SK-N-SH (cell line): ENCODE measurements around the gene KCNAB1.

Experiments used
- CTCF ChIP-seq: fragments of 200-600 bp; sonication (generic); IDR thresholded peaks from 2 replicates; pipeline ENCODE4 v1.6.1; 2017; ENCODE audit warnings: antibody characterized with exemption, mild to moderate bottlenecking, moderate library complexity
- ELF1 ChIP-seq: IDR thresholded peaks from 2 replicates; pipeline ENCODE4 v1.4.0; 2012
- EZH2phosphoT487 ChIP-seq: fragments of 200-600 bp; sonication (generic); IDR thresholded peaks from 2 replicates; pipeline ENCODE4 v1.6.1; 2017; ENCODE audit warnings: low read depth, mixed run types, mild to moderate bottlenecking, antibody characterized with exemption, moderate library complexity, borderline replicate concordance
- GABPA ChIP-seq: IDR thresholded peaks from 2 replicates; pipeline ENCODE4 v1.4.0; 2012; ENCODE audit warnings: low read depth, mild to moderate bottlenecking
- GATA2 ChIP-seq: sonication (generic); formaldehyde crosslinking; IDR thresholded peaks from 2 replicates; pipeline ENCODE4 v1.5.0; 2020; ENCODE audit warnings: mild to moderate bottlenecking, missing genetic modification reagents
- POLR2AphosphoS5 ChIP-seq: IDR thresholded peaks from 2 replicates; pipeline ENCODE4 v1.6.1; 2012; ENCODE audit warnings: low read depth, low read length
- REST ChIP-seq: IDR thresholded peaks from 2 replicates; pipeline ENCODE4 v1.6.1; 2012; ENCODE audit warnings: mild to moderate bottlenecking, low read depth, low read length, moderate library complexity
- RXRA ChIP-seq: IDR thresholded peaks from 2 replicates; pipeline ENCODE4 v1.4.0; 2012; ENCODE audit warnings: low read depth, mild to moderate bottlenecking, borderline replicate concordance
- TEAD4 ChIP-seq: IDR thresholded peaks from 2 replicates; pipeline ENCODE4 v1.4.0; 2012; ENCODE audit warnings: mild to moderate bottlenecking, borderline replicate concordance; ENCODE audit not compliant: insufficient read depth
- USF1 ChIP-seq: IDR thresholded peaks from 2 replicates; pipeline ENCODE4 v1.4.0; 2012; ENCODE audit warnings: low read depth, borderline replicate concordance
- YY1 ChIP-seq: IDR thresholded peaks from 2 replicates; pipeline ENCODE4 v1.4.0; 2012; ENCODE audit warnings: low read depth, mild to moderate bottlenecking
- ZBTB33 ChIP-seq: IDR thresholded peaks from 2 replicates; pipeline ENCODE4 v1.4.0; 2012; ENCODE audit warnings: low read depth, borderline replicate concordance

- TF ChIP-seq YY1 = no peak
- no peak for TF ChIP-seq POLR2AphosphoS5
- no peak for TF ChIP-seq REST
- TF ChIP-seq CTCF = no peak
- TF ChIP-seq ZBTB33 = no peak
- TF ChIP-seq ELF1 = no peak
- no peak for TF ChIP-seq USF1
- no peak for TF ChIP-seq EZH2phosphoT487
- no peak for TF ChIP-seq GABPA
- no peak for TF ChIP-seq RXRA
- no peak for TF ChIP-seq TEAD4
- no peak for TF ChIP-seq GATA2 (CRISPR knock-in tag)
These were observed 96.5 kb downstream of the KCNAB1 start for GRCh38 chr3:156216852-156217251.
